ENCODE results near the gene IGF1R. TPM values are rescaled to one million over a fixed set of nuclear protein-coding genes. Genes with fewer than 3 reads are reported as not detected.

Gene IGF1R
- total RNA-seq, 4 donors from 2014 or later, result 51.5 to 146 (median 89.6) TPM

DNA sequence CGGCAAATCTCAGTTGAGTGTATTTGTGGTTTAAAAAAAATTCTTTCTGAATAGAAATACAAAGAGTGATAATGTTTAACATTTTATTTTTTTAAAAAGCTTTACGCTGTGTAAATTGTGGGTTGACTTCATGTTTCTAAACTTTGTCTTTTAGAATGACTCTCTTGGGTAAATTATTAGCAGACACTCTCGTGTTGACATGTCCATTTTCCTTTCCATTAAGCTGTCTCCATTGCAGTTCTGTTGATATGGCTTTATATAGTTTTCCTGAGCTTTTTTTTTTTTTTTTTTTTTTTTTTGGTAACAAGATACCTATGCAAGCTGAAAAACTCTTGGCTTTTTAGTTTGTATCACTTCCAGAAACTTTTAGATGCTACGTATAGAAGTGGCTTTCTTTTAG is 92.6 kb downstream of the IGF1R start:
- 87 to 93% methylated on average over 4 of the region's 4 CpGs for WGBS, 2 donors
- Histone ChIP-seq H3K27ac (peak overlapping the region in 1 of 3 donors; percentile 16), H3K4me3 (replicated peaks in 1 of 3) (no peak overlapping the region), H3K4me1 (peaks cover 40 to 47% of the 10 kb centered on the region in 2 donors), H3K36me3 (no peaks in the 10 kb centered on the region), H3K27me3 (no peaks in the 10 kb centered on the region), H3K9me3 (no peaks in the 10 kb centered on the region)
- intact Hi-C loops (cut with DNase I), result no loop called here
- DNase-seq, result no peak
- TF ChIP-seq, protein P1, sequence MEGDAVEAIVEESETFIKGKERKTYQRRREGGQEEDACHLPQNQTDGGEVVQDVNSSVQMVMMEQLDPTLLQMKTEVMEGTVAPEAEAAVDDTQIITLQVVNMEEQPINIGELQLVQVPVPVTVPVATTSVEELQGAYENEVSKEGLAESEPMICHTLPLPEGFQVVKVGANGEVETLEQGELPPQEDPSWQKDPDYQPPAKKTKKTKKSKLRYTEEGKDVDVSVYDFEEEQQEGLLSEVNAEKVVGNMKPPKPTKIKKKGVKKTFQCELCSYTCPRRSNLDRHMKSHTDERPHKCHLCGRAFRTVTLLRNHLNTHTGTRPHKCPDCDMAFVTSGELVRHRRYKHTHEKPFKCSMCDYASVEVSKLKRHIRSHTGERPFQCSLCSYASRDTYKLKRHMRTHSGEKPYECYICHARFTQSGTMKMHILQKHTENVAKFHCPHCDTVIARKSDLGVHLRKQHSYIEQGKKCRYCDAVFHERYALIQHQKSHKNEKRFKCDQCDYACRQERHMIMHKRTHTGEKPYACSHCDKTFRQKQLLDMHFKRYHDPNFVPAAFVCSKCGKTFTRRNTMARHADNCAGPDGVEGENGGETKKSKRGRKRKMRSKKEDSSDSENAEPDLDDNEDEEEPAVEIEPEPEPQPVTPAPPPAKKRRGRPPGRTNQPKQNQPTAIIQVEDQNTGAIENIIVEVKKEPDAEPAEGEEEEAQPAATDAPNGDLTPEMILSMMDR (IDR thresholded peaks at IDR 0.05), result no peak
- no peak for TF ChIP-seq POLR2A (IDR thresholded peaks at IDR 0.05)

GRCh38 chr15:98743177-98743576 is 94.8 kb downstream of the IGF1R start:
- Histone ChIP-seq H3K27ac (no peak overlapping the region), H3K9me3 (no peaks in the 10 kb centered on the region), H3K36me3 (no peaks in the 10 kb centered on the region), H3K4me3 (replicated peaks in 1 of 3) (no peak overlapping the region), H3K27me3 (no peaks in the 10 kb centered on the region), H3K4me1 (peaks cover 44 to 51% of the 10 kb centered on the region in 2 donors)
- intact Hi-C loops (cut with DNase I), result no loop called here
- 88 to 96% methylated on average over 6 of the region's 6 CpGs for WGBS, 2 donors
- DNase-seq, result no peak
- TF ChIP-seq, protein P1 (IDR thresholded peaks at IDR 0.05), result no peak
- TF ChIP-seq POLR2A (IDR thresholded peaks at IDR 0.05), result no peak

DNA sequence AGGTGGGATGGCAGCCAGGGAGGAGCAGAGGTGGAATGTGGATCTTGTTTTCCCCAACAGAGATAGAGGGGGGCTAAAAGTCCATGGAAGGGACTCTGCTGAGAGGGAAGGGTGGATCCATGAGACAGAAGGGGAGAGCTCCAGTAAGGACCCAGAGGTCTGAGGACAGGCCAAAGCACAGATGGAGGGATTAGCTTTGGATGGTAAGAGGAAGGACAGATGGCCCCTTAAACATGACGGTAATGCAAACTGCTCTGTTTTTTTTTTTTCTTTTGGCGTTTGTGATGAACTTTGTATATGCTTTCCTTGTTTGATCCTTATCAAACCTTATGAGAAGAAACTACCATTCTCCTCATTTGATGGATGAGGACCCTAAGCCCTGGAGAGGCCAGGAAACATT is 96.2 kb downstream of the IGF1R start:
- Histone ChIP-seq H3K27me3 (no peaks in the 10 kb centered on the region), H3K9me3 (no peaks in the 10 kb centered on the region), H3K27ac (no peak overlapping the region), H3K36me3 (no peaks in the 10 kb centered on the region), H3K4me3 (replicated peaks in 1 of 3) (no peak overlapping the region), H3K4me1 (peaks cover 32 to 37% of the 10 kb centered on the region in 2 donors)
- TF ChIP-seq, protein P1 (IDR thresholded peaks at IDR 0.05), result no peak
- no peak for TF ChIP-seq POLR2A (IDR thresholded peaks at IDR 0.05)
- no peak for DNase-seq
- 79 to 86% methylated on average over 2 of the region's 2 CpGs for WGBS, 2 donors
- intact Hi-C loops (cut with DNase I), result no loop called here

DNA sequence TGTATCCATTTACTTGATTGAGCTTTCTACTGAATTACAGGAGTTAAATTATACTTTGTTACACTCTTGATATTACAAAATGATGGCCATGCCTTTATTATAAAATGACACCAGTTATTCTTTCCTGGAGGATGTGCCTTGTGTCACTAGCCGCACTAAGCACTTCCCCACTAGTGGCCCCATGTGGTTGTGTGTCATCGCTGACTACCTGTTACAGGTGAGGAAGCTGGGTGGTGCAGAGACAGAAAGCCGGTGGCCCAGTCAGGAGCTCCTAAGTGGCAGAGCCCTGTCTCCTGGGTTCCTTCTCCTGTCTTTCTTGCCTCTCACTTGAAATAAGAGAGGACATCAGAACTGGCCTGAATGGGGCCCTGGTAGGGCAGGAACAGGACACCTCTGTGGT is 96.8 kb downstream of the IGF1R start:
- no peak overlapping the region for H3K27ac ChIP-seq
- TF ChIP-seq, protein P1 (IDR thresholded peaks at IDR 0.05), result no peak
- TF ChIP-seq POLR2A (IDR thresholded peaks at IDR 0.05), result no peak
- no peak overlapping the region for H3K4me3 ChIP-seq (replicated peaks in 1 of 3)
- no peaks in the 10 kb centered on the region for H3K9me3 ChIP-seq
- intact Hi-C loops (cut with DNase I), result no loop called here
- peaks cover 29 to 31% of the 10 kb centered on the region in 2 donors for H3K4me1 ChIP-seq
- no peak for DNase-seq
- H3K36me3 ChIP-seq, result no peaks in the 10 kb centered on the region
- 66 to 89% methylated on average over 3 of the region's 3 CpGs for WGBS, 2 donors
- H3K27me3 ChIP-seq, result no peaks in the 10 kb centered on the region

GRCh38 chr15:98745650-98746374 is 97.5 kb downstream of the IGF1R start:
- H3K27ac ChIP-seq, result no peak overlapping the region
- no peaks in the 10 kb centered on the region for H3K27me3 ChIP-seq
- TF ChIP-seq, protein P1 (IDR thresholded peaks at IDR 0.05), result no peak
- TF ChIP-seq POLR2A (IDR thresholded peaks at IDR 0.05), result no peak
- no peaks in the 10 kb centered on the region for H3K36me3 ChIP-seq
- no peaks in the 10 kb centered on the region for H3K9me3 ChIP-seq
- H3K4me3 ChIP-seq (replicated peaks in 1 of 3), result no peak overlapping the region
- WGBS, 2 donors, result 77 to 82% methylated on average over 10 of the region's 10 CpGs
- intact Hi-C loops (cut with DNase I), result no loop called here
- peaks cover 25 to 26% of the 10 kb centered on the region in 2 donors for H3K4me1 ChIP-seq
- no peak for DNase-seq
